Upper lobe of left lung (tissue), 4 donors: ENCODE data around the gene RPE.

ENCODE experiments used
- CTCF ChIP-seq, 6 experiments: fragments of 450-650 bp in 4 of 6; fragments of 200-600 bp in 2 of 6; sonication (generic) in 2 of 6; IDR thresholded peaks; one replicate each; pipeline ENCODE4 v1.5.1; 2016 to 2019; ENCODE audit warnings: antibody characterized with exemption in 6 of 6
- POLR2A ChIP-seq, 4 donors: fragments of 450-650 bp; IDR thresholded peaks; one replicate each; pipeline ENCODE4 v1.5.1; 2016 to 2017; ENCODE audit warnings: antibody characterized with exemption in 4 of 4, mild to moderate bottlenecking in 2 of 4
- POLR2AphosphoS5 ChIP-seq, 2 donors: sonication (generic); formaldehyde crosslinking; IDR thresholded peaks; one replicate each; pipeline ENCODE4 v1.5.1; 2017; ENCODE audit warnings: antibody characterized with exemption in 2 of 2

- TF ChIP-seq CTCF (IDR thresholded peaks at IDR 0.05), result no peak
- TF ChIP-seq POLR2AphosphoS5 (IDR thresholded peaks at IDR 0.05), result no peak
- no peak for TF ChIP-seq POLR2A (IDR thresholded peaks at IDR 0.05)
Measured at GRCh38 chr2:210009896-210010295, 7.5 kb downstream of the RPE start.
